ENCODE results near the gene CD163. TPM values are rescaled to one million over a fixed set of nuclear protein-coding genes. Genes with fewer than 3 reads are reported as not detected.

The CD163 gene
- total RNA-seq, 1 donor from 2014 or later: 96.3 TPM

- H3K27ac ChIP-seq: no peak overlapping the region
- TF ChIP-seq POLR2AphosphoS5 (IDR thresholded peaks at IDR 0.05; ENCODE audit: insufficient read depth in 1 of 2, low read depth in 1 of 2) (no peak), POLR2A (IDR thresholded peaks at IDR 0.05) (no peak), CTCF (IDR thresholded peaks at IDR 0.05) (no peak)
- no peaks in the 10 kb centered on the region for H3K36me3 ChIP-seq
- intact Hi-C loops (cut with DNase I): no loop called here
- no peaks in the 10 kb centered on the region for H3K9me3 ChIP-seq
- no peak for DNase-seq (ENCODE audit: extremely low spot score in 2 of 2)
- H3K4me1 ChIP-seq: no peaks in the 10 kb centered on the region
- H3K27me3 ChIP-seq: no peaks in the 10 kb centered on the region
- no peak overlapping the region for H3K4me3 ChIP-seq
Measured at GRCh38 chr12:7483343-7483742, 20.2 kb downstream of the CD163 start.

GRCh38 chr12:7479771-7480170, 23.8 kb downstream of the CD163 start:
- no peak overlapping the region for H3K27ac ChIP-seq
- no peaks in the 10 kb centered on the region for H3K36me3 ChIP-seq
- no peak overlapping the region for H3K4me3 ChIP-seq
- TF ChIP-seq POLR2A (IDR thresholded peaks at IDR 0.05) (no peak), CTCF (IDR thresholded peaks at IDR 0.05) (no peak), POLR2AphosphoS5 (IDR thresholded peaks at IDR 0.05; ENCODE audit: insufficient read depth in 1 of 2, low read depth in 1 of 2) (no peak)
- no peaks in the 10 kb centered on the region for H3K9me3 ChIP-seq
- intact Hi-C loops (cut with DNase I): no loop called here
- DNase-seq (ENCODE audit: extremely low spot score in 2 of 2): no peak
- no peaks in the 10 kb centered on the region for H3K4me1 ChIP-seq
- H3K27me3 ChIP-seq: no peaks in the 10 kb centered on the region

GRCh38 chr12:7472060-7472459, 31.5 kb downstream of the CD163 start:
- no peak for DNase-seq (ENCODE audit: extremely low spot score in 2 of 2)
- no peak overlapping the region for H3K4me3 ChIP-seq
- intact Hi-C loops (cut with DNase I): no loop called here

GRCh38 chr12:7460375-7461259, 43.0 kb downstream of the CD163 start:
- H3K4me1 ChIP-seq: no peaks in the 10 kb centered on the region
- no peaks in the 10 kb centered on the region for H3K36me3 ChIP-seq
- TF ChIP-seq POLR2A (IDR thresholded peaks at IDR 0.05) (no peak), POLR2AphosphoS5 (IDR thresholded peaks at IDR 0.05; ENCODE audit: insufficient read depth in 1 of 2, low read depth in 1 of 2) (no peak), CTCF (IDR thresholded peaks at IDR 0.05) (peak in 1 of 3 experiments; percentile 51)
- H3K9me3 ChIP-seq: no peaks in the 10 kb centered on the region
- intact Hi-C loops (cut with DNase I): no loop called here
- no peak overlapping the region for H3K4me3 ChIP-seq
- H3K27ac ChIP-seq: no peak overlapping the region
- no peaks in the 10 kb centered on the region for H3K27me3 ChIP-seq
- DNase-seq (ENCODE audit: extremely low spot score in 2 of 2): no peak

More at GRCh38 chr12:7472060-7472459, 31.5 kb downstream of the CD163 start:
- Histone ChIP-seq H3K9me3 (no peaks in the 10 kb centered on the region), H3K4me1 (no peaks in the 10 kb centered on the region), H3K36me3 (no peaks in the 10 kb centered on the region), H3K27ac (no peak overlapping the region), H3K27me3 (no peaks in the 10 kb centered on the region)
- no peak for TF ChIP-seq CTCF (IDR thresholded peaks at IDR 0.05)
- TF ChIP-seq POLR2AphosphoS5 (IDR thresholded peaks at IDR 0.05; ENCODE audit: insufficient read depth in 1 of 2, low read depth in 1 of 2): no peak
- no peak for TF ChIP-seq POLR2A (IDR thresholded peaks at IDR 0.05)

GRCh38 chr12:7459973-7460372, 43.6 kb downstream of the CD163 start:
- H3K36me3 ChIP-seq: no peaks in the 10 kb centered on the region
- no peak overlapping the region for H3K27ac ChIP-seq
- intact Hi-C loops (cut with DNase I): no loop called here
- no peaks in the 10 kb centered on the region for H3K9me3 ChIP-seq
- H3K4me3 ChIP-seq: no peak overlapping the region
- no peaks in the 10 kb centered on the region for H3K27me3 ChIP-seq
- DNase-seq (ENCODE audit: extremely low spot score in 2 of 2): no peak
- no peaks in the 10 kb centered on the region for H3K4me1 ChIP-seq
- TF ChIP-seq CTCF (IDR thresholded peaks at IDR 0.05) (no peak), POLR2A (IDR thresholded peaks at IDR 0.05) (no peak), POLR2AphosphoS5 (IDR thresholded peaks at IDR 0.05; ENCODE audit: insufficient read depth in 1 of 2, low read depth in 1 of 2) (no peak)
